GM21528 (cell line): ENCODE data around the gene BOLA3.
"Not testable (repeated sequence)": the region's sequence is repeated elsewhere in the genome, so short reads cannot be mapped to it uniquely, and the experiment has no call there.

Source experiments
- ATAC-seq: cut with Tn5 transposase; IDR thresholded peaks from one replicate; pipeline ENCODE4 v1.9.1; 2021; ENCODE audit warnings: mild to moderate bottlenecking, moderate library complexity; ENCODE audit not compliant: unreplicated experiment, low FRiP score

The BOLA3 gene

DNA sequence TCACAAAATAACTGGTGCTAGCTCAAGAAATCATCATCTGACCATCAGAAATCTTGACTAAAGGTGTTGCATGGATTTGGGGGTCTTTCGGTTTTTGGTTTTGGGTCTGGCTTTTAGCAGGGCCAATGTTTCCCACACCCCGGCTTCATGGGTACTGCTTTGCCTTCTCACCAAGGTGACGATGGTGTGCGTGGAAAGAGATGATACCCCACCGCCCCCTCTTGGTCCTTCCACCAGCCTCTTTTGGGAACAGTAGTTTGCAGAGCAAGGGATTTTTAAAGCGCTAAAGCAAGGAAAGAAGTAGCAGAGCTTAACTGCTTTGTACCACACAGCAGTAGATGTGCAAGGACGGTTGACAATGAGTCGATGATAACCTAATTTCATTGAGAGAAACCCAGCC is 42.3 kb downstream of the BOLA3 start:
- ATAC-seq, result no peak

DNA sequence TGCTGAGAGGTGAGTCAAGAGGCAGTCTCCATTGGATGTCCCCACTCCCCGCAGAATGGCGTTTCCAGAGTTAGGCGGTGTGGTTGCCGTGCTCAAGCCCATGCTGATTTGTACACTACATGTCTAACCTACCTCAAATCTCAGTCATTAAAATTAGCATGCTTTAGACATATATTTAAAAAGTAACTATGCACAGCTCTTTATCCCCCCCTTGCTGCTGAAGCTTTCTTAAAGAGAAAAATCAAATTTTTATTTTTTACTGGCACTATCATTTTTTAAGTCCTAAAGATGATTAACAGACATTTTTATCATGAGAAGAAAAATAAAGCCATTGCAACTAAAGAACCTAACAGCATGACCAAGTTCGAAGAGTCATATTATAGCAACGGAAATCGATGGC is 42.9 kb downstream of the BOLA3 start:
- no peak for ATAC-seq

DNA sequence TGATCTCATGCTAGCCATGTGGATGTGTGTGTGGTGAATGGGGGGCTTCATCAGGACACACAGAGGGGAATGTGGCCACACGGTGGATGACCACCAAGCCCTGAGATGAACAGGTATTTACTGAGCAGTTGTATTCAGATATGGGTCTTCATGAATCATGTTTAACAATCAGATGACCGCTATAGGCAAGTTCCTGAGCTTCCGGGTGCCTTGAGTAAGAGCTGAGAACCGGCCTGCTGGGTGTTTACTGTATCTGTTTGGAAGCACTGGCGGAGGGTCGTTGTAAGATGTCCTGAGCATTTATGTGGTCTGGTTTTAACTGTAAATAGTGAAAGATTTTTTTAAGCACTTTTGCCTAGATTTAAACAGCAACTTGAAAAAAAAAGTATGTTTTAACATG is 43.9 kb downstream of the BOLA3 start:
- ATAC-seq, result no peak

DNA sequence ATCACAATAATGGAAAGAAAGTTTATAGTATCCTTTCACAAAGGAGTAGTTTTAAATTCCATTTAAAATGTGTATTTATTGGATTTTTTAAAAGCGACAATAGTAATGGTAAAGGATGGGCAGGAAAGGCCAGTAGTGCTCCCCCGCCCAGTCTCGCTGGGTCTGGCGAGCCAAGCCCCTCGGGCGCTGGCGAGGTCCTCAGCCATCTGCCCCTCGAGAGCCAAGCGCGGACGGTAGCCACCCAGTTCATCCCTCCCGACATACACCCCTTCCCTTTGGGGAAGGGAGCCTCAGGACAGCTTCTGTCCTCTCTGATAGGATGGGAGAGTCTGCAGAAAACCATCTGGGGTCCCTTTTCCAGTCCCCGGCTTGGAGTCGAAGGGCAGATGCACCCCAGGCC is 45.2 kb downstream of the BOLA3 start:
- no peak for ATAC-seq

DNA sequence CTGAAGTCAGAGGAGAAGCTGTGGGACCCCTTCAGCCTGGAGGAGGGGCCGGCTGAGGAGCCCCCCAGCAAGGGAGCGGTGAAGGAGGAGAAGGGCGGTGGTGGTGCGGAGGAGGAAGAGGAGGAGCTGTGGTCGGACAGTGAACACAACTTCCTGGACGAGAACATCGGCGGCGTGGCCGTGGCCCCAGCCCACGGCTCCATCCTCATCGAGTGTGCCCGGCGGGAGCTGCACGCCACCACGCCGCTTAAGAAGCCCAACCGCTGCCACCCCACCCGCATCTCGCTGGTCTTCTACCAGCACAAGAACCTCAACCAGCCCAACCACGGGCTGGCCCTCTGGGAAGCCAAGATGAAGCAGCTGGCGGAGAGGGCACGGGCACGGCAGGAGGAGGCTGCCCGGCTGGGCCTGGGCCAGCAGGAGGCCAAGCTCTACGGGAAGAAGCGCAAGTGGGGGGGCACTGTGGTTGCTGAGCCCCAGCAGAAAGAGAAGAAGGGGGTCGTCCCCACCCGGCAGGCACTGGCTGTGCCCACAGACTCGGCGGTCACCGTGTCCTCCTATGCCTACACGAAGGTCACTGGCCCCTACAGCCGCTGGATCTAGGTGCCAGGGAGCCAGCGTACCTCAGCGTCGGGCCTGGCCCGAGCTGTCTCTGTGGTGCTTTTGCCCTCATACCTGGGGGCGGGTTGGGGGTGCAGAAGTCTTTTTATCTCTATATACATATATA is 46.0 kb downstream of the BOLA3 start:
- ATAC-seq, result no peak

DNA sequence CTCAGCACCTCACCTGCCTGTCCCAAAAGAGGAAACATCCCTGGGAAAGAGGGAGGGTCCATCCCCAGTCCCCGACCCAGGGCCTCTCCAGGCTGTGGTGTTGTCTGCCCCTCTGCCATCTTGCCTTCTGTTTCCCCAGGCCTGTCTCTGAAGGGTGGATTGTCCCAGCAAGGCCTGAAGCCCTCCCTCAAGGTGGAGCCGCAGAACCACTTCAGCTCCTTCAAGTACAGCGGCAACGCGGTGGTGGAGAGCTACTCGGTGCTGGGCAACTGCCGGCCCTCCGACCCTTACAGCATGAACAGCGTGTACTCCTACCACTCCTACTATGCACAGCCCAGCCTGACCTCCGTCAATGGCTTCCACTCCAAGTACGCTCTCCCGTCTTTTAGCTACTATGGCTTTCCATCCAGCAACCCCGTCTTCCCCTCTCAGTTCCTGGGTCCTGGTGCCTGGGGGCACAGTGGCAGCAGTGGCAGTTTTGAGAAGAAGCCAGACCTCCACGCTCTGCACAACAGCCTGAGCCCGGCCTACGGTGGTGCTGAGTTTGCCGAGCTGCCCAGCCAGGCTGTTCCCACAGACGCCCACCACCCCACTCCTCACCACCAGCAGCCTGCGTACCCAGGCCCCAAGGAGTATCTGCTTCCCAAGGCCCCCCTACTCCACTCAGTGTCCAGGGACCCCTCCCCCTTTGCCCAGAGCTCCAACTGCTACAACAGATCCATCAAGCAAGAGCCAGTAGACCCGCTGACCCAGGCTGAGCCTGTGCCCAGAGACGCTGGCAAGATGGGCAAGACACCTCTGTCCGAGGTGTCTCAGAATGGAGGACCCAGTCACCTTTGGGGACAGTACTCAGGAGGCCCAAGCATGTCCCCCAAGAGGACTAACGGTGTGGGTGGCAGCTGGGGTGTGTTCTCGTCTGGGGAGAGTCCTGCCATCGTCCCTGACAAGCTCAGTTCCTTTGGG is 47.2 kb downstream of the BOLA3 start:
- ATAC-seq, result no peak

DNA sequence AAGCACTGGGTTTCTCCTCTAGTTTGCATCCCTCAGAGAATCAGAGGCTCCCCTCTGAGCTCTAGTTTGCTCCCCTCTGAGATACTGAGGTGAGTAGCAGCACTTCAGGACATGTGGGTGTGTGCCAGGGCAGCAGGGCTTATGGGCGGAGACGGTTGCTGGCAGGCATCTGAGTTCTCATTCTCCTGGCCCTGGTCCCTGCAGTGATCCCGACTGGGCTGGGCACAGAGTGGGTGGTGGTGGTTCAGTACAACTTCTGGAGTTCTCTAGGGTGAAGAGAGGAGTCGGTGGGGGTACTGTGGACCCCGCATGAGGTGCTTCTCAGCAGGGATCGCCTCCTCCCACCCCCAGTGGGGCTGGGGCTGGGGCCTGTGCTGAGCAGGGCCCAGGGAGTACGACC is 47.9 kb downstream of the BOLA3 start:
- ATAC-seq, result no peak

DNA sequence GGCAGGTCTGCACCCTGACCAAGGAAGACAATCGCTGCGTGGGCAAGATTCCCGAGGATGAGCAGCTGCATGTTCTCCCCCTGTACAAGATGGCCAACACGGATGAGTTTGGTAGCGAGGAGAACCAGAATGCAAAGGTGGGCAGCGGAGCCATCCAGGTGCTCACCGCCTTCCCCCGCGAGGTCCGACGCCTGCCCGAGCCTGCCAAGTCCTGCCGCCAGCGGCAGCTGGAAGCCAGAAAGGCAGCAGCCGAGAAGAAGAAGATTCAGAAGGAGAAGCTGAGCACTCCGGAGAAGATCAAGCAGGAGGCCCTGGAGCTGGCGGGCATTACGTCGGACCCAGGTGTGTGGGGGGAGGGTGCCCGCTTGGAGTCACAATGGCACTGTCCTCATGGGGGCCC is 48.4 kb downstream of the BOLA3 start:
- ATAC-seq, result no peak

DNA sequence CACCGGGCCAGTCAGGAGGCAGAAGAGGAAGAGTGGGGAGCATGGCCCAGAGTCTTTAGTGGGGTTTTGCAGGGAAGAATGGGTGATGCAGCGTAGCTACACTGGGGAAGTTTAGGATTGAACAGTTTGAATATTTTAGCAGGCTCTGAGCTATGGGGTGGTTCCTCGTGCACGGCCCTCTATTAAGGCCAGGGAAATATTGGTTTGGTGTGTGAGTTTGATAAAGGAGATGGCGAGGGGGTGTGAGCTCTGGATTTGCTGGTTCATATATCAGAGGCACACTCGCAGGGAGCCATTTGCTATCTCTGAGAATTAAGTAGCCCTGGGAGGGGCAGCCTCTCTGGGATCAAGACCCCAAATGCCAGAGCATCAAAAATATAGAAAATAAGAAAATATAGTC is 50.1 kb downstream of the BOLA3 start:
- ATAC-seq, result no peak

DNA sequence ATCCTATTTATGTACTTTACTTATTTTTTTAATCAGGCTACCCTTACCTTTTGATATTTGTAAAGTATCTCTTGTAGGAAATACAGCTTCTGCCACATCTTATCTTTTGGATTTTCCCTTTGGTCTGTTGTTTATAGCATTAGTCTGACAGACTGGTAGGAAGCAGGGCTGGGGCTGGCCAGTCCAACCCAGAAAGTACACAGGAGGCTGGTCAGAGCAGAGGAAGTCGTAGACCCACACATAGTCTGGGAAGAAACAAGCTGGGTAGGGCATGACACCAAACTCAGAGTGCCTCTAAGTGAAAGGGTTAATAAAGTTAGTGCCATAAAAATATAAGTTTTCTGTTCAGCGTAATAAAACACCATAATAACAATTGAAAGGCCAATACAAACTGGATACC is 51.7 kb downstream of the BOLA3 start:
- no peak for ATAC-seq

DNA sequence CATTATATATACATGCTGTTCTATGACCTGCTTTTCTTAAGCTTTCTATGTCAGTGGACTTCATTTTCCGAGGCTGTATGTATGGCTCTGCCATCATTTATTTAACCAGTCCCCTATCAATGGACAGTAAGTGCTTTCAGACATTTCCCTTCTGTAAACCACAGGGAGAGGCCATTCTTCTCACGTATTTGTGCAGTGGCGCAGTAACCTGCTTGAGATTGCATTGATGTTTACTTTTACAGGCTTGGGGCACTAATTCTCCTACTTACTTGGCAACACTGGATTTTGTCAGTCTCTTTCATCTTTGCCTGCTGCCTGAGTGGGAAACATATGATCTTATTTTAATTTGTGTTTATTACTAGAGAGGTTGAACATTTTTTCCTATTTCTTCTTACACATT is 52.1 kb downstream of the BOLA3 start:
- ATAC-seq, result no peak

DNA sequence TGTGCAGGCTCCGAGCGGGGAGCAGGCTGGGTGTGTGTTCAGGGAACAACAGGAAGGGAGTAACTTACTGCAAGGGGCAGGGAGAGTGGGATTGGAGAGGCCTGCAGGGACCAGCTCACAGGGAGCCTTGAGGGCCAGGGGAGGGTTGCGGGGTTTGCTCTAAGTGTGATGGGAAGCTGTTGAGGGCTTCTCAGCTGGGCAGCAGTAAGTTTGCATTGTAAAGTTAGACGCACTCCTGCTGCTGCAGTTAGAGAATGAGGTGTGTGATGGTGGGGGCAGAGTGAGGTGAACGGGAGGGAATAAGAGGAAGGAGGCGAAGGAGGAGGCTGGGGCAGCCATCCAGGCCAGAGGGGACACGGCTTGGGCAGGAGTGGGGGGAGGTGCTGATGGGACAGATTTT is 53.4 kb downstream of the BOLA3 start:
- ATAC-seq, result no peak

DNA sequence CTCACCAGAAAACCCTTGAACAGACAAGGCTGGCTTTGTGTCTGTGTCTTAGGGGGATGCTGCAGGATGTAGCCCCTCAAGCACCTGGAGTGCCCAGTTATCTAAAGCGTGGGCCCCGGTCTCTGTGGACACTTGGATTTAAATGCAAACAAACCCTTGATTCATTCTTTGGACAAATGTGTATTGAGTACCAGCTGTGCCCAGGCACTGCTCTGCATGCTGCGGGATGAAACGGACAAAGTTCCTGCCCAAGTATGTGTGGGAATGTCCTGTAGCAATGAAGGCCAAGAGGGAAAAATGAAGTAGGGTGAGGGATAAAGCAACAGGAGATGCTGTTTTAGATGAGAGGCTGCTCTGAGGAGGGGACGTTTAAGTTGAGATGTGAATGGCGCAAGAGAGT is 53.9 kb downstream of the BOLA3 start:
- ATAC-seq, result no peak

DNA sequence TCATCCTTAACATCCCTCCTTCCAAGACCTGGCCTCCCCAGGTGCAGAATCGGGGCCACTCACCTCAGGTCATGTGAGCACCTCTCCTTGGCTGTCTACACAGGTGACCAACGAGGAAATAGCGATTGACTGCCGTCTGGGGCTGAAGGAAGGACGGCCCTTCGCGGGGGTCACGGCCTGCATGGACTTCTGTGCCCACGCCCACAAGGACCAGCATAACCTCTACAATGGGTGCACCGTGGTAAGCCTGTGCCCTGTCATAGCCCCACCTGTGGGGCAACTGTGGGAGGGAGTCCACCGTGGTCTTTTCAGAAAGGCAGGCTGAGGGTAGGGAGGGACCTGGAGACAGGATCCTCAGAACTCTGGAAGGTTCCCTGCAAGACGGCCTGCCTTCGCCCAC is 54.3 kb downstream of the BOLA3 start:
- no peak for ATAC-seq

DNA sequence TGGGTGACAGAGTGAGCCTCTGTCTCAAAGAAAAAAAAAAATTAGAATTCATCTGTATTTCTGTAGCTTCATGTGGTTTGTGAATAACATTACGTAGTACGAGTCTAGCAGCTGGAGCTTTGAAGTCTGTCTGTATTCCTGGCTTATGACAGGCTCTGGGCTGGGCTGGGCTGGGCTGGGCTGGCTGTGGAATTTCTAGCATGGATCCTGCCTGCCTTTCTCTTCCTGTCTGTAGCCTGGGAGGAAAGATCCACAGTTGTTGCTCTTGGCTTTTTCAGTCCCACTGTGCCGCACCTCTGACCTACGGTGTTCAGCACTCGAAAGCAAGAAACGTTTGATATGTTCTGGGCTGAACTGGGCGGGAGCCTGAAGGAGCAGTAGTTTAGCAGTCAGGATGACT is 55.4 kb downstream of the BOLA3 start:
- no peak for ATAC-seq

DNA sequence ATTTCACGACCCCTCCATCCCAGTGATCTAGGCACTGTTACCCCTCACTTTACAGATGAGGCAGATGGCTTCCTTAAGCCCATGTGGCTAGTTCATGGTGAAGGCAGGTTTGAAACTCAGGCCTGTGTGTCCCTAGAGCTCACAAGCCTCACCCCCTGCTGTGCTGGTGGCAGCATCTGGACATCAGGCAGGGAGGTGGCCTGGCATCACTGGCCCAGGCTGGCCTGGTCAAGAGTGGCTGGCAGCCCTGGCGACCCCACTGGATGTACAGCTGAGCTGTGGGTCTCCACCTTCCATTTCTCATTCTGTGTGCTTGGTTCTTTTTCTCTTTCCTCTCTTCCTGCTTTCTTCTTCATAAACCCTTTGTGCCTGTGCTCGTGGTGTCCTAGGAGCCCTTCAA is 56.3 kb downstream of the BOLA3 start:
- no peak for ATAC-seq

DNA sequence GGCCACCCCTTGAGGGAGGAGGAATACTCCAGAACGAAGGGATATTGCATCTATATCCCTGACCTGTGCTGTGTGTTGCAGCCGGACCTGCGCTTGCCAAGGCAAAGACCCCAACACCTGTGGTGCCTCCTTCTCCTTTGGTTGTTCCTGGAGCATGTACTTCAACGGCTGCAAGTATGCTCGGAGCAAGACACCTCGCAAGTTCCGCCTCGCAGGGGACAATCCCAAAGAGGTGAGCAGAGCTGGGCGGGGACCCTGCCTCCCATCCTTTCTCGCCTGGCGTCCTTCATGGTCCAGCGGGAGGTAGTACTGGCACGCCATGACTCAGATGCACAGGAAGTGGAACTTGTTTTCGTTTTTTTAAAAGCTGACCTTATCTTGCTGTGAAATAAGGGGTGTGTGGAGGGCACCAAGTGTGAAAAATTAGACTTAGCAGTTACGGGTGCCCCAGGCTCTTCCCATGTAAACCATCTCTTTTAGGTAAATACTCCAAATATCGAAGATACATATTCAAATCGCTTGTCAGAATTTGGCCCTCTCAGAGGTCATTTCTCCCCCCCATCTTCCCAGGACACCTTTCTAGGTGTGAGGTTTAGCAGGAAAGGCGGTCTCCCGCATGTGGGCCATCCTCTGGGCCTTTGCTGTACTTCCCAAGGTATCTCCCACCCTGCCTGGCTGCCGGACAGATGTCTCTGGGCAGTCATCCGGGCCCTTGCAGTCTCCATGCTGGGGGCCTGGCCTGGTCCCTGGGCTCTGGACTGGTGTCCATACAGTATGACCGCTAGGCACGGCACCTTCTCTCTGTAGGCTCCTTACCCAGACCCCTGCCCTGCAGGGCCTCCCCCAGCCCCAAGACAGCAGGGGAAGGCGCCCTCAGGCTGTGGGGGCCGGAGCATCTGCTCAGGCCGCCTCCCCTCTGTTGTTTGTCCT is 57.6 kb downstream of the BOLA3 start:
- no peak for ATAC-seq

DNA sequence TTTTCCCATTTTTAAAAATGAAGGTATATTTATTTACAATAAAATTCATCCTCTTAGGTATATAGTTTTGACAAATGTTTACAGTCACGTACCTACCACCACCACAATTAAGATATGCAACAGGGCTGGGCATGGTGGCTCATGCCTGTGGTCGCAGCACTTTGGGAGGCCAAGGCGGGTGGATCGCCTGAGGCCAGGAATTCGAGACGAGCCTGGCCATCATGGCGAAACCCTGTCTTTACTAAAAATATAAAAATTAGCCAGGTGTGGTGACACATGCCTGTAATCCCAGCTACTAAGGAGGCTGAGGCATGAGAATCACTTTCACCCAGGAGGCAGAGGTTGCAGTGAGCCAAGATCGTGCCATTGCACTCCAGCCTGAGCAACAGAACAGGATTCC is 59.0 kb downstream of the BOLA3 start:
- not testable (repeated sequence) for ATAC-seq

DNA sequence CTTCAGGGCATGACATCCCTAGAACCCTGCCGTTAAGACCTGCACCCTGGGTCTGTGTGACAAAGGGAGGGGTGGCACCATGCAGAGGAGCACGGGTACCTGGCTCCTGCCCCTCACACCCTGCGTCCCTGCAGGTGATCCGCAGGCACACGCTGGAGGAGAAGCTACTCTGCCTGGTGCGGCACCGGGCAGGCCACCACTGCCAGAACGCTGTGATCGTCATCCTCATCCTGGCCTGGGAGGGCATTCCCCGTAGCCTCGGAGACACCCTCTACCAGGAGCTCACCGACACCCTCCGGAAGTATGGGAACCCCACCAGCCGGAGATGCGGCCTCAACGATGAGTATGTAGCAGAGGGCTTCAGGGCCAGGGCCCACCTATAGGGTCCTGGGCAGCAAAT is 60.0 kb downstream of the BOLA3 start:
- no peak for ATAC-seq

DNA sequence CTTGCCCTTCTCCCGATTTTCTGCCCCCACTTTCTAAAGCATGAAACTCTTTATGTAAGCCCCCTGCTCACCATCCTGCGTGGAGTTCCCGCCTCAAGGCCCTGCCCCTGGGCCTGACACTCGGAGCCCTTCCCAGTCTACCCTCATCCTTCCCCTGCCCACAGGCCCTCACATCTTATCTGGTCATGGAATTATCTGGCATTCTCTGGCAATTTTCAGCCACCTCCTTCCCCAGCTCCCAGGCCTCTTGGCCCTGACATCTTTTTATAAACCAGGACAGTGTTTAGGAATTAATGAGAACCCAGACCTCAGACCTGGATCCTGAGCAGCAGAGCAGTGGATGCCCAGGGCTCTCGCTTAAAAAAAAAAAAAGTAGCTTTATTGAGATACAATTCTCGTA is 61.7 kb downstream of the BOLA3 start:
- ATAC-seq, result no peak
